Iris pigment epithelial cell (primary cell): ENCODE measurements around the gene NMUR1.

Source experiments
- DNase-seq: peaks from one replicate; pipeline ENCODE4 v3.0.0-alpha.2; 2011; ENCODE audit warnings: low read depth

NMUR1 gene

GRCh38 chr2:231483398-231484329, 46.6 kb downstream of the NMUR1 start:
- DNase-seq: no peak

- DNase-seq: peak; percentile 44
Observed at GRCh38 chr2:231482806-231483391, 47.3 kb downstream of the NMUR1 start.

DNA sequence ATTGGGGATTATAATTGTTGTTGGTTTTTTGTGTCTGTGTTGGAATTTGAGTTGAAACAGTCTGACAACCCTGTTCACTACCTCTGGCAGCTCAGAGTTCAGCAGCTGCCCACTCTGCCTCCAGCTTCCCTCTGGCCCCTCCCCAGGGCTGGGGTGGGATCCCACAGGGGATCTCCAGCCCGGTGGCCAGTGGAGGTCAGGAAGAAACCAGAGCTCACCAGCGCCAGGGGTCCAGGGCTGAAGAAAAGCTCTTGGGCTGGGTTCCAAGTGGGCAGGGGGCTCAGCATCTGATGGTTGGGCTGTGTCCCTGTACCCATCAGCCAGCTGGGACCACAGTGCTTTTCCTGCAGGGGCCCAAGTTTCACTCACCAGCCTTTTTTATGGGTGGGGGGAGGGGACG, 49.5 kb downstream of the NMUR1 start:
- no peak for DNase-seq

GRCh38 chr2:231479455-231479854, 50.8 kb downstream of the NMUR1 start:
- no peak for DNase-seq

GRCh38 chr2:231476920-231477319, 53.3 kb downstream of the NMUR1 start:
- DNase-seq: no peak

- no peak for DNase-seq
Observed at GRCh38 chr2:231475965-231476364, 54.3 kb downstream of the NMUR1 start.
